NCI-H510A treated with DMSO at 0.1 percent for 48 hours (cell line): ENCODE measurements around the gene ISG20L2.
A peak's percentile ranks its signal among the peaks of the same experiment; 100 is the strongest.
"Not testable (repeated sequence)": the region's sequence is repeated elsewhere in the genome, so short reads cannot be mapped to it uniquely, and the experiment has no call there.

Source experiments
- DNase-seq: peaks from one replicate; lab custom pipeline; 2025; lab: John Stamatoyannopoulos, UW

The ISG20L2 gene

GRCh38 chr1:156728599-156729462, at the start of gene ISG20L2:
Gene ISG20L2 (minus strand): TSS chr1:156728766. CDS start chr1:156727652, 1,114 bp downstream.
- DNase-seq: peak; percentile 95

GRCh38 chr1:156777573-156777972, 49.0 kb upstream of the ISG20L2 start:
- DNase-seq: no peak

GRCh38 chr1:156776942-156777341, 48.4 kb upstream of the ISG20L2 start:
- DNase-seq: no peak

DNA sequence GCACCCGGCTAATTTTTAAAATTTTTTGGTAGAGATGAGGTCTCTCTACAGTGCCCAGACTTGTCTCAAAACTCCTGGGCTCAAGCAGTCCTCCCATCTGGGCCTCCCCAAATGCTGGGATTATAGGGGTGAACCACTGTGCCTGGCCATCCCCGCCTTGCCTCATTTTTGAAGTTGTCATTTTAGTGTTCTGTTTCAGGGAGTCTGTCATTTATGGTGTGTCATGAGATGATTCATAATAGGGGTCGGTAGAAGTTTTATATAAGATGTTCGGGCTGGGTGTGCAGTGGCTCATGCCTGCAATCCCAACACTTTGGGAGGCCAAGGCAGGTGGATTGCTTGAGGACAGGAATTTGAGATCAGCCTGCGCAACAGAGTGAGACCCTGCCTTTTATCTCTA, 47.2 kb upstream of the ISG20L2 start:
- DNase-seq: no peak

DNA sequence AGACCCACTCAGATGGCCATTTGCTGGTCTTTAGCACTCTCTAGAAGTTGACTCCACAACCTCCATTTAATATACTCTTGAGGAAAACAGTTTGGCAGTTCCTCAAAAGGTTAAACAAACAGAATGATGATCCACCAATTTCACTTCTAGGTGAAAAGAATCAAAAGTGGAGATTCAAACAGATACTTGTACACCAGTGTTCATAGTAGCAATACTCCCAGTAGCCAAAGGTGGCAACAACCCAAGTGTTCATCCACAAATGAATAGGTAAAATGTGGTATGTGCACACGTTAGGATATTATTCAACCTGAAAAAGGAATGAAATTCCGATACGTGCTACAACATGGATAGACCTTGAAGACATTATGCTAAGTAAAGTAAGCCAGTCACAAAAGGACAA, 45.0 kb upstream of the ISG20L2 start:
- no peak for DNase-seq

DNA sequence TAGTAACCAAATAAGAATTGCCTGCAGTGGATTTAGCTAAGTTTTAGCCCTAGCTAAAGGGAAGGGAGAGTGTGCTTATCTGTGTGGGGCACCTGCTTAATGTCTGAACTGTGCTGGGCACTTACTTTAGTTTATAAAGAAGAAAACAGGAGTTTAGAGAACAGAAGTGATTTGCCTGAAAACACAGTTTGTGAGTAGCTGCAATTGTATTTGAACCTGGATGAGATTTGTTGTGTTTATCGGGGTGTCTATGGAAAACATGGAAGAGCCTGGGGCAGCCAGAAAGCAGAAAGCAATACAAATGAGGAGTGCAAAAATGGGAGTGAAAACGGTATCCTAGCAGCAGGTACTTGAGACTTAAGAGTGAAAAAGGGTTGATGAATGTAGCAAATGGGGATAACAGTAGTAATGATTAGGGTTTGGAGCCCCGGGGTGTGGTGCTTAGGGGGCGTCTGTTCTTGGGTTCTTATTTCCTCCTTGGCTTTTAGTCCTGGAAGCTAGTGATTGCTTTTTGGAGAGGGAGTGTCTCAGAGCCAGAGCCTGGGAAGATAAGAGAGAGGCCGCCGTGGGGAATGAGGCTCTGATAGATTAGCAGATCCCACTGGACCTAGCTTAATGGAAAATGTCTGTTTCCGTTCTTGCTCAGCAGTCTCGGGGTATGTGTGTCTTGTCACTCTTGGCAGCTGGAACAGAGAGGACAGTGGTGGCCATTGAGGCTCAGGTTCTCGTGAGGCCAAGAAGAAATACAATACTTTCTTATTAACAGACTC, 44.3 kb upstream of the ISG20L2 start:
- DNase-seq: no peak

DNA sequence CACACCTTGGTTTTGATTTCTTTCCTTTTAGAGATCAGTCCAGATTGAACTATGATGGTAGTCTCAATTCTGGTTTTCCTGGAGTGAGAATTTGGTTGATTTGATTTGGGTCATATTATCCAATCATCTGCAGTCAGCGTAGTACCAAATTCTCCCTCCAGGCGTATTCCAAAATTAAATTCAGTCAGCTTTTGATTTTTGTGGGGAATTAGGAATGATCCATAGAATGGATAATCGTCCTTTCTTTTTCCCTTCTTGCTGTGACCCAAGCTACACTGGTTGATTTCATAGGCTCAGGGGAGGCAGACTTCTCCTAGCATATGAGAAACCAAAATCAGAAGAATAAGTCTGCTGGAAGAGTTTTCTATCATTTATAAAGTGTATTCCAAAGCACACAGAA, 43.7 kb upstream of the ISG20L2 start:
- no peak for DNase-seq

DNA sequence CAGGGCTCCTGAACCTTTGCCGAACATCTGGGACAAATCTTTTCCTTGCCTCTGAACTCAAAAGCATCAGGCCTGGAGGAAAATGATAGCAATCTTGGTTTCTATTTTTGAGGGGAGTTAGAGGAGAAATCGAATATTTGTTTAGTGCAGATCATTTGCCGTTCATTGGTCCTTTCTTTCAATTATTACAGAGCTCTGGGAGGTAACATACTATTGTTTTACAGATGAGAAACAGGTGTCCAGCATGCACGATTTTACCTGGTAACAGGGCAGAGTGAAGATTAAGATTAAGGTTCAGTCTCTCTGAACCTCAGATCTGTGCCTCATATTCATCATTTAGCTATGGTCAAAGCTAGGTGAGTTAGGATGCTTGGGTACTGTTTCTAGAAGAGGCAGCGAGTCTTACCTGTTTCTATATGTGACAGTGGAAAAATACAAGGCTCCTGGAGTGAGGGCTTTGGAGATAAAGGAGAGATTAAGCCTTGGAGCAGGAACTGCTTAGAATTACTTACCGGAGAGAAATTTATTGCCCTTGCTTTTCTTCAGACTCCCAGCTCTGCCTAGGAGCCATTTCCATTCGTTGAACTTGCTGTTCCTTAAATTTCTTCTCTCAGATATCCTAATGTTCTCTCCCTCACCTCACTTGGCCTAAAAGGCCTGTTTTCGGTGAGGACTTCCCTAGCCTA, 40.2 kb upstream of the ISG20L2 start:
- DNase-seq: no peak

GRCh38 chr1:156767879-156768604, 39.5 kb upstream of the ISG20L2 start:
- no peak for DNase-seq

- peak; percentile 99 for DNase-seq
Measured at GRCh38 chr1:156767101-156767878, 38.7 kb upstream of the ISG20L2 start, which contains the start of gene PRCC. Gene PRCC (plus strand): TSS chr1:156767535. CDS start chr1:156767772, 237 bp downstream.

- DNase-seq: peak; percentile 47
Measured at GRCh38 chr1:156766298-156767100, 37.9 kb upstream of the ISG20L2 start.

DNA sequence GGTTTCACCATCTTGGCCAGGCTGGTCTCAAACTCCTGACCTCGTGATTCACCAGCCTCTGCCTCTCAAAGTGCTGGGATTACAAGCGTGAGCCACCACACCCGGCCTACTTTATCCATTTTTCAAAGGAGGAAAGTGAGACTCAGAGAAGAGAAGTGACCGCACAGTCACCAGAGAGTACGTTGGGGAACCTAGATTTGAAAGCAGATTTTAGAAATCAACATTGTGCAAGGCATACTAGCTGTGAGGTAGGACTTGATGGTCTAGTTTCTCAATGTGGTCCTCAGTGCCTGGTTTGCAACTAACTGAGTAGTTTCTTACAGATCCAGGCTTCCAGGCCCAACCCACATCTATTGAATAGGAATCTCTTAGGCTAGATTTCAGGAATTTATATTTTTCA, 37.1 kb upstream of the ISG20L2 start:
- DNase-seq: no peak

- not testable (repeated sequence) for DNase-seq
Measured at GRCh38 chr1:156765136-156765535, 36.6 kb upstream of the ISG20L2 start.

DNA sequence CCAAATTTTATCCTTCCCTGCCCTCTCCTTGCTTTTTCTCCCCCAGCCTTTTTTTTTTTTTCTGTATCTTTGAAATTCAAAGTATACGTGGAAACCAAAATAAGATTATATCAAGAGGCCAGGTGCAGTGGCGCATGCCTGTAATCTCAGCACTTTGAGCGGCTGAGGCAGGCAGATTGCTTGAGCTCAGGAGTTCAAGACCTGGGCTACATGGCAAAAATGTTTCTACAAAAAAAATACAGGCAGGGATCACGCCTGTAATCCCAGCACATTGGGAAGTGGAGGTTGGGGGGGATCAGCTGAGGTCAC, 32.2 kb upstream of the ISG20L2 start:
- DNase-seq: no peak

DNA sequence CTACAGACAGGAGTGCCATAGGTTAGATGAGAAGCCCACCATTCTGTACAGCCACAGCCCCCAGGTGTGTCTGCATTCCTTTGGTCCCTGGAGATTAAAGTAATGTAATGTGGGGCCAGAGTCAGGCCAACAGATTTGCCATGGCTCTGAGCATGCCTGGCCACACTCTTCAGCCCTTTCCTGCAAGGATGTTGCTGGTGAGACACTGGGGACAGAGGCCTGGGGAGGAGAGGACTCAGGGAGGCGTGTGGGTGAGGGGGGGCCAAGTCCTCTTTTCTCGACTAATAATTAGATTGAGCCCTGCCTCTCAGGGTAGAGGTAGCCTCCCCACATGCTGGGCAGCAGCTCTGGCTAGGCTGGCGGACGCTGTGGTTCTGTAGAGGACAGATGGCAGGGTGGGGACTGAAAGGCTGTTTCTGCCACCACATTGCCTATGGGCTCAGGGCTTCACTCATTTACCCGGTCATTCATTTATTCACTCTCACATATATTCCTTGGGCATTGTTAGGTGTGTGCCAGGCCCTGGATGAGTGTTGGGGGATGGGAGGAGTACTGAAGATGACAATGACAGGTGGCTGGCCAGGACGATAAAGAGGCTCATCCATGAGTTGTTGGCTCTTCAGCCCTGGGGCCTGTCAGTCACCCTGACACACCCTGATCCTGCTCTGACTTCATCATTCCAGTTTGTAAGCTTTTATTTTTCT, 31.7 kb upstream of the ISG20L2 start:
- DNase-seq: peak; percentile 33

DNA sequence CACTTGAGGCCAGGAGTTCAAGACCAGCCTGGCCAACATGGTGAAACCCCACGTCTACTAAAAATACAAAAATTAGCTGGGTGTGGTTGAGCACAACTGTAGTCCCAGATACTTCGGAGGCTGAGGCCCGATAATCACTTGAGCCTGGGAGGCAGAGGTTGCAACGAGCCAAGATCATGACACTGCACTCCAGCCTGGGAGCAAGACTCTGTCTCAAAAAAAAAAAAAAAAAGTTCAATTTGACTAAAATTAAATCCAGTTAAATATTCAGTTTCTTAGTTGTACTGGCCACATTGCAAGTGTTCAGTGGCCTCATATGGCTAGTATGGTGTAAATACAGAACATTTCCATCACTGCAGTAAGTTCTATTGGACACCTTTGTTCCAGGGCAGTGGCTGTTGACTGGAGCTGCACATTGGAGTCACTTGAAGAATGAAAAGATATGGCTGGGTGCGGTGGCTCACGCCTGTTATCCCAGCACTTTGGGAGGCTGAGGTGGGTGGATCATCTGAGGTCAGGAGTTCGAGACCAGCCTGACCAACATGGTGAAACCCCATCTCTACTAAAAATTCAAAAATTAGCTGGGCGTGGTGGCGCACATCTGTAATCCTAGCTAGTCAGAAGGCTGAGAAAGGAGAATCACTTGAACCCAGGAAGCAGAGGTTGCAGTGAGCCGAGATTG, 29.1 kb upstream of the ISG20L2 start:
- DNase-seq: not testable (repeated sequence)

GRCh38 chr1:156756355-156756754, 27.8 kb upstream of the ISG20L2 start:
- DNase-seq: no peak

GRCh38 chr1:156755527-156755950, 27.0 kb upstream of the ISG20L2 start:
- DNase-seq: no peak

GRCh38 chr1:156754219-156754618, 25.7 kb upstream of the ISG20L2 start:
- peak; percentile 16 for DNase-seq
